Ectodermal cell (in vitro differentiated cells): Measurements from ENCODE around the gene SWSAP1.
"Not testable (repeated sequence)": the region's sequence is repeated elsewhere in the genome, so short reads cannot be mapped to it uniquely, and the experiment has no call there.

Experiments
- H3K27ac ChIP-seq: 2 replicates; pipeline ENCODE4 v1.7.0; 2013; ENCODE audit warnings: mild to moderate bottlenecking, low read depth, low read length; ENCODE audit not compliant: insufficient read depth, poor library complexity, severe bottlenecking
- H3K27me3 ChIP-seq: 2 replicates; pipeline ENCODE4 v1.7.0; 2013; ENCODE audit warnings: mild to moderate bottlenecking, low read length; ENCODE audit not compliant: insufficient read depth, control insufficient read depth, poor library complexity, severe bottlenecking
- H3K36me3 ChIP-seq: one replicate; pipeline ENCODE4 v1.7.0; 2013; ENCODE audit warnings: low read length; ENCODE audit not compliant: control insufficient read depth, insufficient read depth
- H3K4me1 ChIP-seq: one replicate; pipeline ENCODE4 v1.7.0; 2013; ENCODE audit warnings: low read length; ENCODE audit not compliant: control insufficient read depth, insufficient read depth
- H3K4me3 ChIP-seq: 2 replicates; pipeline ENCODE4 v1.7.0; 2013; ENCODE audit warnings: low read depth, low read length, control low read depth; ENCODE audit not compliant: insufficient read depth
- H3K9me3 ChIP-seq: 2 replicates; pipeline ENCODE4 v1.7.0; 2013; ENCODE audit warnings: mild to moderate bottlenecking, low read length, moderate library complexity; ENCODE audit not compliant: control insufficient read depth
- WGBS, 2 experiments: methylation state at CpG; one replicate each; pipeline ENCODE4 v1.1.7; 2013; ENCODE audit warnings: missing lambda C conversion rate in 2 of 2; 5-methylcytosine and 5-hydroxymethylcytosine counted together

SWSAP1 gene

DNA sequence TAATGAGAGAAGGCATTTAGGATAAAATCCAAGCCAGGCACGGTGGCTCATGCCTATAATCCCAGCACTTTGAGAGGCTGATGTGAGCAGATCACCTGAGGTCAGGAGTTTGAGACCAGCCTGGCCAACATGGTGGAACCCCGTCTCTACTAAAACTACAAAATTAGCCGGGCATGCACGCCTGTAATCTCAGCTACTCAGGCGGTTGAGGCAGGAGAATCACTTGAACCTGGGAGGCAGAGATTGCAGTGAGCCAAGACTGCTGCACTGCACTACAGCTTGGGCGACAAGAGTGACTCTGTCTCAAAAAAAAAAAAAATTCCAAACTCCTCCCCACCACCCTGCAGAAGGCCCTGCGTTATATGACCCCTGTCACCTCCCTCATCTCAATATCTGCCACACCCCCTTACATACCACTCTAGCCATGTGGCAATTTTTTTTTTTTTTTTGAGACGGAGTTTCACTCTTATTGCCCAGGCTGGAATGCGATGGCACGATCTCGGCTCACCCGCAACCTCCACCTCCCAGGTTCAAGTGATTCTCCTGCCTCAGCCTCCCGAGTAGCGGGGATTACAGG lies 4.9 kb downstream of the SWSAP1 start:
- 92% methylated on average over 14 of the region's 14 CpGs for WGBS, 2 experiments
- peaks cover 27% of the 10 kb centered on the region for H3K27me3 ChIP-seq
- not testable (repeated sequence) for H3K36me3 ChIP-seq, H3K9me3 ChIP-seq, H3K4me3 ChIP-seq, H3K27ac ChIP-seq
- peaks cover 12% of the 10 kb centered on the region for H3K4me1 ChIP-seq

DNA sequence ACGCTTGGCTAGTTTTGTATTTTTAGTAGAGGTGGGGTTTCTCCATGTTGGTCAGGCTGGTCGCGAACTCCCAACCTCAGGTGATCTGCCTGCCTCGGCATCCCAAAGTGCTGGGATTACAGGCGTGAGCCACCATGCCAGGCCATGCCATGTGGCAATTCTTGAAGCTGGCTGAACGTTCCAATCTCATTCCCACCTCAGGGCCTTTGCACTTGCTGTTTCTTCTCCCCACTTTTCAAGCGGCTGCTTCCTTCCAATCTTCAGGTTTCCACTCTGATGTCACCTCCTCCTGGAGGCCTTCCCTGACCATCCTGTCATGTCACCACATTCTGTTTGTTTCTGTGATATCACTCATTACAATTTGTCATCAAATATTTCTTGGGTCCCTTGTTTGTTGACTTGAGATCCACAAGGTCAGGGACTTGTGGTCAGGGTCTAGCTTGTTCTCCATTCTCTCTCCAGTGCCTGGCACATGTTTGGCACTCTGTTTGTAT lies 5.4 kb downstream of the SWSAP1 start:
- 92 to 93% methylated on average over 7 of the region's 7 CpGs for WGBS, 2 experiments

DNA sequence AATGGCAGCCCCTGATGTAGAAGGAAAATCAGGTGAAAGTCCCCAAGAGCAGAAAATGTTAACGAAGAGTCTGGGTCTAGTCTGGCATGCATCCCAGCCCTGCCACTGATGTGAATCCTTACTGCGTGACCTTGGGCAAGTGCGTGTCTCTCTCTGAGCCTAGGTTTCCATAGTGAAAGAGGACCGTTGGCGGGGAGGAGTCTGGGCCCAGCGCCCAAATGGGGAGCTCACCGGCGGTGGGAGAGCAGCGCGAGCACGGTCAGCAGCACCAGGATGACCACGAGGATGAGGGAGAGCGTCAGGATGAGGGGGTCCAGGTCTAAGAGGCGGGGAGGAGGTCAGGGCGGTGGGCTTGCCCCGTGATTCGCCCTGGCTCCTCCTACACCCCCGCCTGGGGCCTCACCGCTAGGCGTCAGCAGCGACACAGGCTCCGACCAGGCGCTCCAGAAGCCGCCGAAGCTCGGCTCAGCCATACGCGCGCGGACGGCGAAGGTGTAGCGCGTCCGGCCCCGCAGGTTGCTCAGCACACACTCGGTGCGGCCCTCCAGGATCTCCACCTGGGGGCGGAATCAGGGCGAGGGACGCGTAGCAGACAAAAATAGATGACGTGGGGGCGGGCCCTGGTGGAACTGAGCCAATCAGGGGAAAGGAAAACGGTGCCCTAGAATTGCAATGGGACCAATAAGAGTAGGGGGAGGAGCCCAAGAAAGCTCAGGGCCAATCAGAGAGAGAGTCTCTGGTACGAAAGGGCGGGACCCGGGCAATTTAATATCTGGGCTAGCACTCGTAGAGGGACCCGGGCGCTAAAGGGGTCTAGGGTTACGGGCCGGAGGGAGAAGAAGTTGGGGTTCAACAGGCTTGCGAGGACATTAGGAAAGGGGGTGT lies 6.4 kb downstream of the SWSAP1 start:
- 3% methylated on average over 54 of the region's 54 CpGs for WGBS, 2 experiments
- no peaks in the 10 kb centered on the region for H3K9me3 ChIP-seq
- peaks cover 27% of the 10 kb centered on the region for H3K27me3 ChIP-seq
- H3K4me1 ChIP-seq, result peaks cover 7% of the 10 kb centered on the region
- H3K4me3 ChIP-seq, result peak overlapping the region; percentile 39
- H3K27ac ChIP-seq, result peak overlapping the region; percentile 62
- H3K36me3 ChIP-seq, result no peaks in the 10 kb centered on the region

More for the DNA sequence above, 5.4 kb downstream of the SWSAP1 start:
- H3K36me3 ChIP-seq, result no peaks in the 10 kb centered on the region
- H3K4me3 ChIP-seq, result no peak overlapping the region
- H3K4me1 ChIP-seq, result peaks cover 12% of the 10 kb centered on the region
- H3K9me3 ChIP-seq, result no peaks in the 10 kb centered on the region
- peaks cover 27% of the 10 kb centered on the region for H3K27me3 ChIP-seq
- no peak overlapping the region for H3K27ac ChIP-seq

DNA sequence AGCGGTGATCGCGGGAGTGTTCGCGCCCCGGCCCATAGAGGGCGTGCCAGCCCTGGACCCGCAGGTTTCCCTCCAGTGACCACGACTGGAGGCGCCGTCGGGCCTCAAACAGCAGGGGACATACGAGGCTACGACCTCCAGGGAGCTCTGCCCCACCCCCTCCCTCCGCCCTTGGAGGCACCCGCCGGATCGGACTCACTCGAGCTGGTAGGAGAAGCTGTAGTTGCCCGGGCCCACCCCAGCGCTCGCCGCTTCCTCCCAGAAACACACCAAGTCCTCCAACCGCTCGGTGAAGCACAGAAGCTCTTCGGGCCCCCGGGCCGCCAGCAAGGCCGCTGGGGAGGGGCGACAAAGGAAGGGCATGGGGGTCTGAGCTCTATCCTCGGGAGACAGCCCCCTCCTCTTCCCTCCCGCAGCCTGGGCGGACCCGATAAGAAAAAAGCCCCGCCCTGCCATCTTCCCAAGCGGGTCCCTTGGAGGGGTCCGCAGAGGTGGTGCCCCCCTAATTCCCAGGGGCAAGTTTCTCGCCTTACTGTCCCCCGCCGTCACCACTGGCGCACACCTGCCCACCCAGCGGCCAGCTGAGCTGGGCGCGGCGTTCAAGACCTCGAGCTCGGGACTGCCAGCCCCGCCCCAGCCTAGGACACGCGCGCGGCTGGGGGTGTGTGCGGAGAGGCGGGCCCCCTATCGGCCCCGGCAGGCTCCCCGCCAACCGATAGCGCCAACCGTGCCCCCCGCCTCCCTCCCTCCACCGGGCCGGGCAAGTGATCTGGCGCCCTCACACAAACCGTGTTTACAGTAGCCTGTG lies 8.6 kb downstream of the SWSAP1 start:
- no peaks in the 10 kb centered on the region for H3K9me3 ChIP-seq
- H3K27me3 ChIP-seq, result peaks cover 27% of the 10 kb centered on the region
- WGBS, 2 experiments, result 1% methylated on average over 65 of the region's 65 CpGs
- peaks cover 7% of the 10 kb centered on the region for H3K4me1 ChIP-seq
- H3K27ac ChIP-seq, result no peak overlapping the region
- H3K4me3 ChIP-seq, result peak overlapping the region; percentile 44
- H3K36me3 ChIP-seq, result no peaks in the 10 kb centered on the region

DNA sequence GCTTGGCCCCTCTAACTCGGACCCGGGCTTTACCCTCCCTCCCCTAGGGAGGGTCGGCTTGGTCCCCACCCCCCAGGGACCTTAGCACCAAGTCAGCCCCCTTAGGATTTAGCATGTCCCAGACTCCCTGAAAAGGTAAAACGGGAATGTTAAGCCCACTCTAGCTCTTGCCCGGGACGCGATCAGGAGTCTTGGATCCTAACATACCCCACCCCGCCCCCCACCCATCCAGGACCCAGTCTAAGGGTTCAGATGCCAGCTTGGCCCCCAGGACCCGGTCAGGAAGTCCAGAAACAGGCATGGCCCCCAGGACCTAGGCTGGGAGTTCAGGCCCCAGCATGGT lies 9.2 kb downstream of the SWSAP1 start:
- WGBS, 2 experiments, result 1% methylated on average over 9 of the region's 9 CpGs
- Histone ChIP-seq H3K36me3 (no peaks in the 10 kb centered on the region), H3K27me3 (peaks cover 27% of the 10 kb centered on the region), H3K9me3 (no peaks in the 10 kb centered on the region), H3K4me1 (peaks cover 7% of the 10 kb centered on the region), H3K27ac (no peak overlapping the region), H3K4me3 (peak overlapping the region; percentile 44)

DNA sequence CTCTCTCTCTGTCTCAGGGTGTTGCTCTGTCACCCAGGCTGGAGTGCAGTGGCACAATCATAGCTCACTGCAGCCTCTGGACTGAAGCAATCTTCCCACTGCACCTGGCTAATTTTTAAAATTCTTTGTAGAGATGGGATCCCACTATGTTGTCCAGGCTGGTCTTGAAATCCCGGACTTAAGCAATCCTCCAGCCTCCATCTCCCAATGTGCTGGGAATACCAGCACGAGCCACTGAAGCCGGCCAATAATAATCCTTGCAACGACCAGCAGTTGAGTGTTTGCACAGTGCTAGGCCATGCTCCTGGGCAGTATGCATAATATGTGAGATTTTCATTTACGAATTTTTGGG lies 10.3 kb downstream of the SWSAP1 start:
- 91 to 95% methylated on average over 5 of the region's 5 CpGs for WGBS, 2 experiments
- Histone ChIP-seq H3K4me3 (no peak overlapping the region), H3K4me1 (peaks cover 7% of the 10 kb centered on the region), H3K27me3 (peaks cover 27% of the 10 kb centered on the region), H3K36me3 (no peaks in the 10 kb centered on the region), H3K27ac (no peak overlapping the region), H3K9me3 (no peaks in the 10 kb centered on the region)

DNA sequence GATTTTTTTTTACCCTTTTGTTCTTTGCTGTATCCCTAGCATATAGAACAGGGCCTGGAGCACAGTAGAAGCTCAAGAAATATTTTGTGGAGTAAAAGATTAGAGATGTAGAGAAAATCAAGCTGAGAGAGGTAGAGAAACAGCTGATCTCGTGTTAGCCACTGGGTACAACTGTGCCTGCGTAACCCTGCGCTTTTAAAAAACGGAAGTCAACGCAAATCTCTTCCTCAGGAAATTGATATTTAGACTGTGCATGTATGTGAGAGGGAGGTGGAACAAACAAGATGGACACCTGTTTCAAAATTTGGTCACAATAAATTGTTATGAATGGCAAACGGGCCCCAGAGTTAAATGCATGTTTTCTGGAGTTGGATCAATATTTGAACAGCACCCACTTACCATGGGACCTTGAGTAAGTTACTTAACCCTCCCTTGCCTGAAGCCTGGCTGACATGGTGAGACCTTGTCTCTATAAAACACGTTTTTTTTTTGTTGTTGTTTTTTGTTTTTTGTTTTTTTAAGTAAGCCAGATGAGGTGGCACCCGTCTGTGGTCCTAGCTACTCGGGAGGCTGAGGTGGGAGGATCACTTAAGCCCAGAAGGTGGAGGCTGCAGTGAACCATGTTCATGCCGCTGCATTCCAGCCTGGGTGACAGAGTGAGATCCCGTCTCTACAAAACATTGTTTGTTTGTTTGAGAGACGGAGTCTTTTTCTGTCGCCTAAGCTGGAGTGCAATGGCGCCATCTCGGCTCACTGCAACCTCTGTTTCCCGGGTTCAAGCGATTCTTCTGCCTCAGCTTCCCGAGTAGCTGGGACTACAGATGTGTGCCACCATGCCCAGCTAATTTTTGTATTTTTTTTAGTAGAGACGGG lies 12.9 kb downstream of the SWSAP1 start:
- Histone ChIP-seq H3K4me3 (no peak overlapping the region), H3K27me3 (peaks cover 20% of the 10 kb centered on the region), H3K9me3 (no peaks in the 10 kb centered on the region), H3K27ac (no peak overlapping the region), H3K4me1 (peaks cover 7% of the 10 kb centered on the region), H3K36me3 (no peaks in the 10 kb centered on the region)
- WGBS, 2 experiments, result 90% methylated on average over 19 of the region's 19 CpGs

DNA sequence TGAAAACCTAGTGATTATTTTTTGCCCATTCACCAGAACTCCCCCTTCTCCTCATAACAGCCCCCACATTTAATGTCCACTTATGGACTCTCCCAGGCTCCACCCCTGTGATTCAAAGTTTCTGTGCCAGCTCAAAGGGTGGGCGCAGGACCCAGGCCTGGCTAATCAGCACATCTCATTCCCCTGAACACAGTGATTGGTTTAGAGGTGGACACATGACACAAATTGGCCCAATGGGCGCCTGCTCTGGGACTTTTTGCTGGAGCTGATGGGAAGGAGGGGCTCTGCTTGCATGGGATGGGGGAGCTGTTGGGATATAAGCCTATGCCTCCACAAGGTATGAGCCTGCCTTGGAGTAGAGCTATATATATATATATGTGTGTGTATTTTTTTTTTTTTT lies 15.9 kb downstream of the SWSAP1 start:
- Histone ChIP-seq H3K9me3 (no peaks in the 10 kb centered on the region), H3K4me3 (no peak overlapping the region), H3K36me3 (no peaks in the 10 kb centered on the region), H3K27ac (no peak overlapping the region), H3K4me1 (no peaks in the 10 kb centered on the region), H3K27me3 (no peaks in the 10 kb centered on the region)
- 87 to 95% methylated on average over 2 of the region's 2 CpGs for WGBS, 2 experiments

DNA sequence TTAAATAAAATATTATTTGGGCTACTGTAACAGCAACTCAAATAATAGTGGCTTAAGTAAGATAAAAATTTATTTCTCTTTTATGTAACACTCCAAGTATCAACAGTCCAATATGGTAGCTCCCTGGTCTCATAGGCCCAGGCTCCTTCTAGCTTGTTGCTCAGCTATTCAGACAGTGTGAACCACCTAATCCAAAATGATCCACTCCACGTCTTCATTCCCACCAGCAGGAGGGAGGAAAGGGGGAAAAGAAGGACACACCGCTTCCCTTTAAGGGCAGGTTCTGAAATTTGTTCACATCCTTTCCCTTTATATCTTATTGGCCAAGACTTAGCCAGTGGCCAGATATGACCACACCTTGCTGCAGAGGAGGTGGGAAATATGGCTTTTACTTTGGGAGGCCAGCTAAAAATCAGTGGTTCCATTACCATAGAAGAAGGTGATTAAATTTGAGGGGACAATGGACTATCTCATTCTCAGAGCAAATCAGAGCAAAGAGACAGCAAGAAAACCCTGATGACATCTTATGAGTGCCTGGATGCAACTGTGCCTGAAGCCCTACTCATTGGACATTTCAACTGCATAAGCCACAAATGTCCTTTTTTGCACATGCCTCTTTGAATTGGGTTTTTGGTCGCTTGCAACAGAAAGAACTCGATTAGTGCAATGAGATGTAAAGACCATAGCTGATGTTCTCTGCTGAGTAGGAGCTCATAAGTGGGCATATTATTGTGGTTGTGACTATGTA lies 16.6 kb downstream of the SWSAP1 start:
- WGBS, 2 experiments, result 82 to 92% methylated on average over 3 to 4 of the region's 4 CpGs
- Histone ChIP-seq H3K9me3 (no peaks in the 10 kb centered on the region), H3K36me3 (no peaks in the 10 kb centered on the region), H3K4me3 (no peak overlapping the region), H3K4me1 (no peaks in the 10 kb centered on the region), H3K27ac (no peak overlapping the region), H3K27me3 (no peaks in the 10 kb centered on the region)
